HepG2 (cell line): ENCODE results near the gene CD72. TPM values are rescaled to one million over a fixed set of nuclear protein-coding genes. Genes with fewer than 3 reads are reported as not detected.
A peak's percentile ranks its signal among the peaks of the same experiment; 100 is the strongest.

Source experiments
- ATAC-seq: fragments of 200-7000 bp; cut with Tn5 transposase; 3 replicates; pipeline ENCODE4 v1.9.1; 2020; ENCODE audit warnings: mild to moderate bottlenecking, moderate library complexity
- BruUV-seq: library from RNA; stranded (reverse); fragments of 400-500 nt; replicated peaks from 2 replicates; lab custom pipeline; 2021; lab: Mats Ljungman, UMichigan
- CTCF ChIA-PET: fragments of 300-600 bp; formaldehyde crosslinking; extraction: SDS; loops from one replicate; lab custom pipeline; 2021; ENCODE audit warnings: low total read pairs, inconsistent platforms, low intra/inter-chr PET ratio; lab: Yijun Ruan, JAX
- POLR2A ChIA-PET: fragments of 350-600 bp; sonication (Branson Sonifier 250); formaldehyde crosslinking; loops from one replicate; lab custom pipeline; 2020; ENCODE audit warnings: antibody characterized with exemption, inconsistent platforms; lab: Yijun Ruan, JAX
- DNase-seq: peaks from one replicate; pipeline ENCODE4 v3.0.0-alpha.2; 2015; ENCODE audit warnings: low spot score
- FAIRE-seq: peaks from 3 replicates; lab custom pipeline; 2011; peaks lifted over from hg19 to GRCh38; lab: Jason Lieb, UNC
- H2AFZ ChIP-seq: one replicate; pipeline ENCODE4 v1.6.1; 2011; ENCODE audit warnings: low read length, inconsistent platforms
- H3K27ac ChIP-seq: fragments of 300-600 bp; 3 replicates; pipeline ENCODE4 v1.8.0; 2011; ENCODE audit warnings: mixed run types, mild to moderate bottlenecking, mixed read lengths, low read length, inconsistent platforms; ENCODE audit not compliant: insufficient read depth; ENCODE audit errors: extremely low read length
- H3K27me3 ChIP-seq, 2 experiments: fragments of 200-600 bp in 1 of 2; 2 replicates in 1 of 2; 3 replicates in 1 of 2; pipeline versions ENCODE4 v1.6.0 to v1.8.0; 2011; ENCODE audit warnings: low read length in 2 of 2, mild to moderate bottlenecking in 2 of 2, moderate library complexity in 2 of 2, inconsistent platforms in 1 of 2; ENCODE audit not compliant: insufficient read depth in 2 of 2, control insufficient read depth in 1 of 2
- H3K36me3 ChIP-seq, 2 experiments: fragments of 200-600 bp in 1 of 2; replicated peaks in 1 of 2; 2 replicates in 1 of 2; 3 replicates in 1 of 2; pipeline versions ENCODE4 v1.5.1 to v1.8.0; 2011; ENCODE audit warnings: low read length in 2 of 2, inconsistent platforms in 1 of 2; ENCODE audit not compliant: insufficient read depth in 2 of 2, control insufficient read depth in 1 of 2
- H3K4me1 ChIP-seq: 2 replicates; pipeline ENCODE4 v1.5.1; 2012; ENCODE audit warnings: low read length, inconsistent platforms; ENCODE audit not compliant: insufficient read depth
- H3K4me2 ChIP-seq: 2 replicates; pipeline ENCODE4 v1.6.0; 2011; ENCODE audit warnings: low read depth, low read length, inconsistent platforms
- H3K4me3 ChIP-seq, 3 experiments: fragments of 200-600 bp in 1 of 3; sonication (generic), shearing (Covaris generic) in 1 of 3; replicated peaks in 1 of 3; 2 replicates each; pipeline ENCODE4 v1.5.1; 2011 to 2016; ENCODE audit warnings: low read length in 3 of 3, inconsistent platforms in 2 of 3, low read depth in 2 of 3, mild to moderate bottlenecking in 2 of 3, control low read depth in 1 of 3, mixed read lengths in 1 of 3; ENCODE audit not compliant: insufficient read depth in 1 of 3
- H3K79me2 ChIP-seq: one replicate; pipeline ENCODE4 v1.6.1; 2011; ENCODE audit warnings: low read length, inconsistent platforms; ENCODE audit not compliant: insufficient read depth
- H3K9ac ChIP-seq: 2 replicates; pipeline ENCODE4 v1.6.0; 2011; ENCODE audit warnings: mild to moderate bottlenecking, low read depth, low read length, inconsistent platforms; ENCODE audit not compliant: insufficient read depth
- H3K9me3 ChIP-seq: 2 replicates; pipeline ENCODE4 v1.5.1; 2012; ENCODE audit warnings: mild to moderate bottlenecking, low read length
- H4K20me1 ChIP-seq: 2 replicates; pipeline ENCODE4 v1.6.0; 2011; ENCODE audit warnings: inconsistent platforms, mild to moderate bottlenecking, low read length, moderate library complexity; ENCODE audit not compliant: insufficient read depth
- AGO1 ChIP-seq: fragments of 200-400 bp; formaldehyde crosslinking; IDR thresholded peaks from 2 replicates; pipeline ENCODE4 v1.6.1; 2017; ENCODE audit warnings: mild to moderate bottlenecking, low read depth, low read length, moderate library complexity; ENCODE audit not compliant: poor library complexity, severe bottlenecking
- BORCS8-MEF2B ChIP-seq: sonication (generic); formaldehyde crosslinking; IDR thresholded peaks from 2 replicates; pipeline ENCODE4 v1.8.0; 2022; ENCODE audit warnings: mild to moderate bottlenecking, missing genetic modification reagents
- BRD4 ChIP-seq: sonication (generic); formaldehyde crosslinking; IDR thresholded peaks from 2 replicates; pipeline ENCODE4 v1.4.0; 2020; ENCODE audit warnings: missing genetic modification reagents
- GABPB1 ChIP-seq: IDR thresholded peaks from 2 replicates; pipeline ENCODE4 v1.6.1; 2016; ENCODE audit warnings: mild to moderate bottlenecking, missing genetic modification reagents, moderate library complexity, missing compliant biosample characterization
- HMGXB4 ChIP-seq, 2 experiments: sonication (generic) in 1 of 2; formaldehyde crosslinking in 1 of 2; IDR thresholded peaks; 2 replicates each; pipeline versions ENCODE4 v1.4.0 to v1.6.1; 2018 to 2020; ENCODE audit warnings: missing genetic modification reagents in 2 of 2, borderline replicate concordance in 1 of 2, low read depth in 1 of 2, mild to moderate bottlenecking in 1 of 2, missing biosample characterization in 1 of 2
- IRF9 ChIP-seq: sonication (generic); formaldehyde crosslinking; IDR thresholded peaks from 2 replicates; pipeline ENCODE4 v1.8.0; 2022; ENCODE audit warnings: missing genetic modification reagents, mild to moderate bottlenecking, borderline replicate concordance
- NAIF1 ChIP-seq: sonication (generic); formaldehyde crosslinking; IDR thresholded peaks from 2 replicates; pipeline ENCODE4 v1.5.0; 2020; ENCODE audit warnings: mild to moderate bottlenecking, missing genetic modification reagents, borderline replicate concordance
- NCOA5 ChIP-seq: sonication (generic); formaldehyde crosslinking; IDR thresholded peaks from 2 replicates; pipeline ENCODE4 v1.4.0; 2020; ENCODE audit warnings: missing genetic modification reagents
- PITX1 ChIP-seq: sonication (generic); formaldehyde crosslinking; IDR thresholded peaks from 2 replicates; pipeline ENCODE4 v1.5.1; 2020; ENCODE audit warnings: mild to moderate bottlenecking, missing genetic modification reagents
- SRSF4 ChIP-seq: fragments of 200-400 bp; formaldehyde crosslinking; IDR thresholded peaks from one replicate; pipeline ENCODE4 v1.6.1; 2018; ENCODE audit warnings: mild to moderate bottlenecking, low read depth, low read length, moderate library complexity; ENCODE audit not compliant: poor library complexity, severe bottlenecking
- YEATS2 ChIP-seq: sonication (generic); formaldehyde crosslinking; IDR thresholded peaks from 2 replicates; pipeline ENCODE4 v1.4.0; 2020; ENCODE audit warnings: missing genetic modification reagents, borderline replicate concordance
- ZC3H13 ChIP-seq: sonication (generic); formaldehyde crosslinking; IDR thresholded peaks from 2 replicates; pipeline ENCODE4 v1.8.1; 2023; ENCODE audit warnings: mild to moderate bottlenecking, missing genetic modification reagents, moderate library complexity
- ZNF121 ChIP-seq: sonication (generic); formaldehyde crosslinking; IDR thresholded peaks from 2 replicates; pipeline ENCODE4 v1.5.0; 2020; ENCODE audit warnings: mild to moderate bottlenecking, missing genetic modification reagents
- ZNF235 ChIP-seq: sonication (generic); formaldehyde crosslinking; IDR thresholded peaks from 2 replicates; pipeline ENCODE4 v1.8.1; 2023; ENCODE audit warnings: mild to moderate bottlenecking, missing genetic modification reagents, borderline replicate concordance
- ZNF329 ChIP-seq: sonication (generic); formaldehyde crosslinking; IDR thresholded peaks from 2 replicates; pipeline ENCODE4 v1.9.0; 2021; ENCODE audit warnings: low read depth, mild to moderate bottlenecking, missing genetic modification reagents
- ZNF441 ChIP-seq: sonication (generic); formaldehyde crosslinking; IDR thresholded peaks from 2 replicates; pipeline ENCODE4 v1.7.0; 2021; ENCODE audit warnings: missing genetic modification reagents, borderline replicate concordance
- ZNF619 ChIP-seq: sonication (generic); formaldehyde crosslinking; IDR thresholded peaks from 2 replicates; pipeline ENCODE4 v1.4.0; 2020; ENCODE audit warnings: mild to moderate bottlenecking, missing genetic modification reagents
- WGBS: methylation state at CpG from one replicate; pipeline ENCODE4 v1.1.6; 2017; ENCODE audit warnings: low lambda C conversion rate; 5-methylcytosine and 5-hydroxymethylcytosine counted together
- in situ Hi-C: cut with HindIII; loops from 2 replicates; pipeline ENCODE4 v1.10.0; 2017; ENCODE audit warnings: low pct_unique_long_range_greater_than_20kb; ENCODE audit not compliant: extremely low pct_ligation_motif_present
- intact Hi-C: fragments of 100-400 bp; cut with micrococcal nuclease; formaldehyde crosslinking; loops from one replicate; pipeline ENCODE4 v1.10.0; 2022; ENCODE audit not compliant: unreplicated experiment
- polyA plus RNA-seq, 8 experiments: library from polyadenylated mRNA; depleted of rRNA in 3 of 8; stranded (reverse) in 7 of 8; unstranded in 1 of 8; fragments of >200 nt; fragmentation: Illumina TruSeq in 4 of 8; extraction: Trizol in 4 of 8; gene quantifications; 2 replicates each; pipeline versions ENCODE4 v1.2.1 to v1.2.3, GENCODE V29; 2011 to 2016; ENCODE audit warnings: low read depth in 4 of 8, missing spikeins in 1 of 8, mixed read lengths in 1 of 8; ENCODE audit not compliant: insufficient read depth in 1 of 8
- total RNA-seq, 5 experiments: library from RNA; depleted of rRNA; stranded (reverse); fragments of >200 nt; fragmentation: Illumina TruSeq; extraction: Trizol; gene quantifications; 2 replicates each; pipeline ENCODE4 v1.2.3, GENCODE V29; 2016; ENCODE audit warnings: low read depth in 1 of 5
- TF ChIP-seq, protein P1 (sequence below): sonication (generic); formaldehyde crosslinking; IDR thresholded peaks from 2 replicates; pipeline ENCODE4 v1.5.1; 2020; ENCODE audit warnings: mild to moderate bottlenecking, missing genetic modification reagents, moderate library complexity

The CD72 gene
- total and polyA plus RNA-seq, 2 of the 13 experiments (the other 11 are each of a cell fraction or from before 2014, with no cell fraction given): 0.18 to 1.1 TPM

- peak; percentile 70 for DNase-seq
- TF ChIP-seq YEATS2 (no peak), HMGXB4 (CRISPR knock-in tag; IDR thresholded peaks at IDR 0.05; ENCODE audit: borderline replicate concordance in 1 of 2, low read depth in 1 of 2) (peak; percentile 96 to 98), BORCS8-MEF2B (peak; percentile 62; the same call in 1 of the 2 replicates), GABPB1 (CRISPR knock-in tag) (peak; percentile 80; the same call in 1 of the 2 replicates), NCOA5 (CRISPR knock-in tag) (no peak), ZNF121 (CRISPR knock-in tag) (peak; percentile 73), ZNF235 (CRISPR knock-in tag) (peak; percentile 70; the same call in 1 of the 2 replicates), NAIF1 (CRISPR knock-in tag) (no peak; the same call in 1 of the 2 replicates), AGO1 (peak; percentile 96), IRF9 (CRISPR knock-in tag) (peak; percentile 85; the same call in 1 of the 2 replicates), ZNF329 (CRISPR knock-in tag) (no peak), PITX1 (CRISPR knock-in tag) (peak; percentile 48; the same call in 1 of the 2 replicates), ZC3H13 (CRISPR knock-in tag) (peak; percentile 93), SRSF4 (peak; percentile 46), ZNF441 (CRISPR knock-in tag) (peak; percentile 76; the same call in 1 of the 2 replicates), BRD4 (CRISPR knock-in tag) (0 out of 2 replicates have a peak, but pooled peaks have one; percentile 83), ZNF619 (CRISPR knock-in tag) (no peak)
- TF ChIP-seq, protein P1, sequence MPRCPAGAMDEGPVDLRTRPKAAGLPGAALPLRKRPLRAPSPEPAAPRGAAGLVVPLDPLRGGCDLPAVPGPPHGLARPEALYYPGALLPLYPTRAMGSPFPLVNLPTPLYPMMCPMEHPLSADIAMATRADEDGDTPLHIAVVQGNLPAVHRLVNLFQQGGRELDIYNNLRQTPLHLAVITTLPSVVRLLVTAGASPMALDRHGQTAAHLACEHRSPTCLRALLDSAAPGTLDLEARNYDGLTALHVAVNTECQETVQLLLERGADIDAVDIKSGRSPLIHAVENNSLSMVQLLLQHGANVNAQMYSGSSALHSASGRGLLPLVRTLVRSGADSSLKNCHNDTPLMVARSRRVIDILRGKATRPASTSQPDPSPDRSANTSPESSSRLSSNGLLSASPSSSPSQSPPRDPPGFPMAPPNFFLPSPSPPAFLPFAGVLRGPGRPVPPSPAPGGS: no peak
Observed at GRCh38 chr9:35658137-35658967, 40.1 kb upstream of the CD72 start, which contains the start of gene CCDC107. Gene CCDC107, plus strand, starts transcription at chr9:35658292. Its CDS starts 88 bp downstream, at chr9:35658380.

More at GRCh38 chr9:35658137-35658967, 40.1 kb upstream of the CD72 start, which contains the start of gene CCDC107:
- FAIRE-seq (no peak), ATAC-seq (peak; percentile 81)
- BruUV-seq: TSS peak; percentile 80
- H3K9me3 ChIP-seq: no peaks in the 10 kb centered on the region
- ChIA-PET POLR2A (interaction anchor here (0.7 to 6.3 kb wide), 16 partner anchors 11 to 497 kb away, joined by 3 to 68 read pairs (median 5); partner anchors contain the start of genes CREB3, GBA2, HINT2 and RGP1), CTCF (interaction anchor here (1.7 kb wide), 2 partner anchors 12 to 38 kb away, joined by 8 to 9 read pairs; no protein-coding TSS in a partner anchor)
- H3K4me2 ChIP-seq: peak within 1 kb of the TSS; percentile 82
- no peaks in the 10 kb centered on the region for H4K20me1 ChIP-seq
- peak within 1 kb of the TSS; percentile 66 to 89 (median 85) for H3K4me3 ChIP-seq
- peak within 1 kb of the TSS; percentile 100 for H3K27ac ChIP-seq
- peaks cover 71% of the 10 kb centered on the region for H3K4me1 ChIP-seq
- H2AFZ ChIP-seq: peak within 1 kb of the TSS; percentile 59
- WGBS: under 1% methylated on average over 21 of the region's 67 CpGs
- no peaks in the 10 kb centered on the region; a peak in 2 of 5 replicates for H3K27me3 ChIP-seq
- H3K79me2 ChIP-seq: peaks cover 6% of the 10 kb centered on the region
- intact Hi-C loops: loop anchor here (1.0 kb wide), 3 partner anchors 11 to 91 kb away; partner anchors contain the start of genes CREB3, GBA2, RGP1 and TLN1
- in situ Hi-C loops: loop anchor here (10.0 kb wide), 1 partner anchor 544 kb away; the partner anchor contains the start of gene ATOSB
- peaks cover 8 to 9% of the 10 kb centered on the region in 2 experiments; a peak in 3 of 5 replicates for H3K36me3 ChIP-seq
- H3K9ac ChIP-seq: peak within 1 kb of the TSS; percentile 98
